ENCODE measurements around the gene TXNIP.

Gene TXNIP

GRCh38 chr1:145957443-145958319, 38.7 kb downstream of the TXNIP start, which contains the start of gene LIX1L:
TSS of gene LIX1L (minus strand) at chr1:145958017. CDS start at chr1:145957927, 90 bp downstream.
- no peak within 1 kb of the TSS for H3K9ac ChIP-seq
- H3K79me2 ChIP-seq, result peaks cover 3% of the 10 kb centered on the region
- peak within 1 kb of the TSS; percentile 84 for H3K4me2 ChIP-seq (ENCODE audit: low read length)
- H3K9me3 ChIP-seq (ENCODE audit: control insufficient read depth, low read length), result no peaks in the 10 kb centered on the region
- H3K36me3 ChIP-seq (ENCODE audit: control insufficient read depth, insufficient read depth, low read length), result no peaks in the 10 kb centered on the region
- TF ChIP-seq, protein P1, sequence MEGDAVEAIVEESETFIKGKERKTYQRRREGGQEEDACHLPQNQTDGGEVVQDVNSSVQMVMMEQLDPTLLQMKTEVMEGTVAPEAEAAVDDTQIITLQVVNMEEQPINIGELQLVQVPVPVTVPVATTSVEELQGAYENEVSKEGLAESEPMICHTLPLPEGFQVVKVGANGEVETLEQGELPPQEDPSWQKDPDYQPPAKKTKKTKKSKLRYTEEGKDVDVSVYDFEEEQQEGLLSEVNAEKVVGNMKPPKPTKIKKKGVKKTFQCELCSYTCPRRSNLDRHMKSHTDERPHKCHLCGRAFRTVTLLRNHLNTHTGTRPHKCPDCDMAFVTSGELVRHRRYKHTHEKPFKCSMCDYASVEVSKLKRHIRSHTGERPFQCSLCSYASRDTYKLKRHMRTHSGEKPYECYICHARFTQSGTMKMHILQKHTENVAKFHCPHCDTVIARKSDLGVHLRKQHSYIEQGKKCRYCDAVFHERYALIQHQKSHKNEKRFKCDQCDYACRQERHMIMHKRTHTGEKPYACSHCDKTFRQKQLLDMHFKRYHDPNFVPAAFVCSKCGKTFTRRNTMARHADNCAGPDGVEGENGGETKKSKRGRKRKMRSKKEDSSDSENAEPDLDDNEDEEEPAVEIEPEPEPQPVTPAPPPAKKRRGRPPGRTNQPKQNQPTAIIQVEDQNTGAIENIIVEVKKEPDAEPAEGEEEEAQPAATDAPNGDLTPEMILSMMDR (IDR thresholded peaks at IDR 0.05), result no peak
- H2AFZ ChIP-seq, result peak within 1 kb of the TSS; percentile 71
- H3K4me1 ChIP-seq, result peaks cover 5% of the 10 kb centered on the region
- H3K27me3 ChIP-seq (ENCODE audit: control insufficient read depth, insufficient read depth, low read length), result no peaks in the 10 kb centered on the region
- H3K4me3 ChIP-seq (ENCODE audit: low read depth, low read length), result peak within 1 kb of the TSS; percentile 55
- peak within 1 kb of the TSS; percentile 83 for H3K27ac ChIP-seq

DNA sequence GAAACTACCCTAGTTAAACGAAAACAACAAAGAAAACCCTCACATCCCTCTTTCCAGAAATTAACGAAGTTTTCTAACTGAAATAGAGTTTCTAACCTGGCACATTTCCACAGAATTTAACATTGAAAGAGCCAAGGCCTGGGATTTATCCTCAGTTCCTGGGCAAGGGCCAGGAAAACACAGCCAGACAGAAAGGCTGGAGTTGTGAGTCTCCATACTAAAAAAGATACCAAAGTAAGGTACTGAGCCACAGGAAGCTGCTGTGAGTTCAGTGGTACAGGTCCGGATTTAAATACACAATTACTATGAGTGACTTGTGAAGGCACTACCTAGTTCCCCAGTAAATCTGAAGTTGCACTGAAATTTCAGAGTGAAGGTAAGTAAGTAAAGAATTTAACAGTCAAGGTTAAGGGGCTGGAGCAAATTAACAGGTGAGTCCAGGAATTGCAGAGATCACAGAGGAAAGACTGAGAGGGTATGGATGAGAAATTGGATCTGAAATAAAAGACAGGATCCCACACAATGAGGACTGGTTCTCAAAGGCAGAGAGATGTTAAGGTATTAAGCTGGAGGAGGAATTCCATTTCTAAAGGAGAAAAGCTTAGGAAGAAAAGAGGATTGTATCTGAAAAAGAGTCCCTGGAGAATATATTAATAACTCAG, 39.5 kb downstream of the TXNIP start:
- Histone ChIP-seq H3K27ac (peak overlapping the region; percentile 83), H2AFZ (peak overlapping the region; percentile 71), H3K9ac (no peak overlapping the region), H3K79me2 (peaks cover 3% of the 10 kb centered on the region), H3K36me3 (ENCODE audit: control insufficient read depth, insufficient read depth, low read length) (no peaks in the 10 kb centered on the region), H3K9me3 (ENCODE audit: control insufficient read depth, low read length) (no peaks in the 10 kb centered on the region), H3K4me3 (ENCODE audit: low read depth, low read length) (peak overlapping the region; percentile 55), H3K27me3 (ENCODE audit: control insufficient read depth, insufficient read depth, low read length) (no peaks in the 10 kb centered on the region), H3K4me2 (ENCODE audit: low read length) (peak overlapping the region; percentile 84), H3K4me1 (peaks cover 5% of the 10 kb centered on the region)
- TF ChIP-seq, protein P1 (IDR thresholded peaks at IDR 0.05), result no peak

GRCh38 chr1:145956361-145956760, 40.0 kb downstream of the TXNIP start:
- no peaks in the 10 kb centered on the region for H3K36me3 ChIP-seq (ENCODE audit: control insufficient read depth, insufficient read depth, low read length)
- H3K4me2 ChIP-seq (ENCODE audit: low read length), result peak overlapping the region; percentile 84
- H3K4me3 ChIP-seq (ENCODE audit: low read depth, low read length), result peak overlapping the region; percentile 55
- peaks cover 5% of the 10 kb centered on the region for H3K4me1 ChIP-seq
- TF ChIP-seq, protein P1 (IDR thresholded peaks at IDR 0.05), result no peak
- H3K9me3 ChIP-seq (ENCODE audit: control insufficient read depth, low read length), result no peaks in the 10 kb centered on the region
- H2AFZ ChIP-seq, result no peak overlapping the region
- no peak overlapping the region for H3K9ac ChIP-seq
- H3K27ac ChIP-seq, result peak overlapping the region; percentile 83
- H3K79me2 ChIP-seq, result peaks cover 7% of the 10 kb centered on the region
- no peaks in the 10 kb centered on the region for H3K27me3 ChIP-seq (ENCODE audit: control insufficient read depth, insufficient read depth, low read length)

- Histone ChIP-seq H3K4me1 (peaks cover 5% of the 10 kb centered on the region), H3K9ac (no peak overlapping the region), H3K4me3 (ENCODE audit: low read depth, low read length) (no peak overlapping the region), H2AFZ (no peak overlapping the region), H3K36me3 (ENCODE audit: control insufficient read depth, insufficient read depth, low read length) (no peaks in the 10 kb centered on the region), H3K9me3 (ENCODE audit: control insufficient read depth, low read length) (no peaks in the 10 kb centered on the region), H3K27me3 (ENCODE audit: control insufficient read depth, insufficient read depth, low read length) (no peaks in the 10 kb centered on the region), H3K4me2 (ENCODE audit: low read length) (no peak overlapping the region), H3K79me2 (peaks cover 4% of the 10 kb centered on the region), H3K27ac (no peak overlapping the region)
- TF ChIP-seq, protein P1 (IDR thresholded peaks at IDR 0.05), result no peak
These were observed 40.9 kb downstream of the TXNIP start for GRCh38 chr1:145955436-145955835.

Measured in parathyroid adenoma (tissue), 2 donors.